OCI-LY3 (cell line): ENCODE data around the gene EGLN1.

Experiments
- H2AFZ ChIP-seq: fragments of 200-600, 300-600 bp; shearing (Covaris generic); 2 replicates; pipeline ENCODE4 v1.6.0; 2014; ENCODE audit warnings: antibody characterized with exemption, low read depth, low read length
- H3K27ac ChIP-seq: fragments of 200-600, 300-600 bp; sonication (generic); 2 replicates; pipeline ENCODE4 v1.5.1; 2014; ENCODE audit warnings: mild to moderate bottlenecking, low read length, moderate library complexity, mixed read lengths
- H3K27me3 ChIP-seq: fragments of 200-600, 300-600 bp; sonication (generic); 2 replicates; pipeline ENCODE4 v1.6.1; 2014; ENCODE audit warnings: low read depth, low read length, mixed read lengths
- H3K36me3 ChIP-seq: fragments of 200-600, 300-600 bp; sonication (generic); replicated peaks from 2 replicates; pipeline ENCODE3; 2014; ENCODE audit warnings: low read depth, low read length, mixed read lengths
- H3K4me1 ChIP-seq: fragments of 300-600, 200-600 bp; sonication (generic); 2 replicates; pipeline ENCODE4 v1.6.1; 2014; ENCODE audit warnings: low read length, mixed read lengths
- H3K4me2 ChIP-seq: fragments of 200-600, 300-600 bp; sonication (generic); 2 replicates; pipeline ENCODE4 v1.6.1; 2014; ENCODE audit warnings: low read length, mixed read lengths
- H3K4me3 ChIP-seq: fragments of 300-600, 200-600 bp; sonication (generic); 2 replicates; pipeline ENCODE4 v1.5.1; 2014; ENCODE audit warnings: antibody characterized with exemption, mild to moderate bottlenecking, low read length, moderate library complexity
- H3K79me2 ChIP-seq: fragments of 300-600, 200-600 bp; shearing (Covaris generic); 2 replicates; pipeline ENCODE4 v1.6.1; 2014; ENCODE audit warnings: mild to moderate bottlenecking, low read length, mixed read lengths
- H3K9ac ChIP-seq: fragments of 300-600, 200-600 bp; shearing (Covaris generic); 2 replicates; pipeline ENCODE4 v1.6.0; 2014; ENCODE audit warnings: mild to moderate bottlenecking, low read length, moderate library complexity
- H3K9me3 ChIP-seq: fragments of 200-600, 300-600 bp; shearing (Covaris generic); 2 replicates; pipeline ENCODE4 v1.6.1; 2014; ENCODE audit warnings: low read length, mixed read lengths; ENCODE audit not compliant: insufficient read depth
- H4K20me1 ChIP-seq: fragments of 200-600, 300-600 bp; sonication (generic); 2 replicates; pipeline ENCODE4 v1.6.1; 2016; ENCODE audit warnings: low read length, mixed read lengths; ENCODE audit not compliant: insufficient read depth
- CTCF ChIP-seq: fragments of 200-600, 300-600 bp; sonication (generic); IDR thresholded peaks from 2 replicates; pipeline ENCODE4 v1.5.1; 2014; ENCODE audit warnings: antibody characterized with exemption, low read length, low read depth
- EZH2phosphoT487 ChIP-seq: fragments of 200-600 bp; shearing (Covaris generic); IDR thresholded peaks from 2 replicates; pipeline ENCODE4 v1.6.1; 2018; ENCODE audit warnings: antibody characterized with exemption, mixed run types, low read depth

EGLN1 gene

GRCh38 chr1:231446138-231446537, 24.1 kb upstream of the EGLN1 start:
- Histone ChIP-seq H3K27me3 (peaks cover 4% of the 10 kb centered on the region), H2AFZ (no peak overlapping the region), H4K20me1 (no peaks in the 10 kb centered on the region), H3K9ac (no peak overlapping the region), H3K79me2 (no peaks in the 10 kb centered on the region), H3K4me2 (no peak overlapping the region), H3K4me3 (no peak overlapping the region), H3K4me1 (no peaks in the 10 kb centered on the region), H3K9me3 (peaks cover 3% of the 10 kb centered on the region; the same call in 1 of the 2 replicates), H3K27ac (no peak overlapping the region), H3K36me3 (no peaks in the 10 kb centered on the region)
- TF ChIP-seq CTCF (no peak), EZH2phosphoT487 (no peak)

- Histone ChIP-seq H3K4me2 (no peak overlapping the region), H3K9me3 (no peaks in the 10 kb centered on the region), H4K20me1 (no peaks in the 10 kb centered on the region), H2AFZ (no peak overlapping the region), H3K9ac (no peak overlapping the region), H3K4me1 (no peaks in the 10 kb centered on the region), H3K79me2 (no peaks in the 10 kb centered on the region), H3K27me3 (peaks cover 4% of the 10 kb centered on the region), H3K4me3 (no peak overlapping the region), H3K27ac (no peak overlapping the region), H3K36me3 (no peaks in the 10 kb centered on the region)
- TF ChIP-seq EZH2phosphoT487 (no peak), CTCF (no peak)
Measured at GRCh38 chr1:231444059-231444458, 22.0 kb upstream of the EGLN1 start.

GRCh38 chr1:231443363-231443762, 21.3 kb upstream of the EGLN1 start:
- Histone ChIP-seq H3K9me3 (no peaks in the 10 kb centered on the region), H3K4me1 (no peaks in the 10 kb centered on the region), H2AFZ (no peak overlapping the region), H3K4me2 (no peak overlapping the region), H3K36me3 (no peaks in the 10 kb centered on the region), H3K4me3 (no peak overlapping the region), H3K27ac (no peak overlapping the region), H3K9ac (no peak overlapping the region), H4K20me1 (no peaks in the 10 kb centered on the region), H3K79me2 (no peaks in the 10 kb centered on the region), H3K27me3 (peaks cover 4% of the 10 kb centered on the region)
- no peak for TF ChIP-seq CTCF
- no peak for TF ChIP-seq EZH2phosphoT487

GRCh38 chr1:231442735-231443134, 20.6 kb upstream of the EGLN1 start:
- Histone ChIP-seq H3K4me2 (no peak overlapping the region), H2AFZ (no peak overlapping the region), H3K27ac (no peak overlapping the region), H3K36me3 (no peaks in the 10 kb centered on the region), H3K79me2 (no peaks in the 10 kb centered on the region), H4K20me1 (no peaks in the 10 kb centered on the region), H3K9me3 (no peaks in the 10 kb centered on the region), H3K4me3 (no peak overlapping the region), H3K9ac (no peak overlapping the region), H3K4me1 (no peaks in the 10 kb centered on the region), H3K27me3 (peaks cover 4% of the 10 kb centered on the region)
- TF ChIP-seq EZH2phosphoT487 = no peak
- TF ChIP-seq CTCF = no peak
